ENCODE results near the gene NUP85.

GRCh38 chr17:75174996-75175395, 30.5 kb upstream of the NUP85 start:
- no peak for TF ChIP-seq CTCF (IDR thresholded peaks at IDR 0.05; ENCODE audit: insufficient read depth, low read length)
- TF ChIP-seq REST (IDR thresholded peaks at IDR 0.05; ENCODE audit: insufficient replicate concordance, low read depth): no peak
- TF ChIP-seq POLR2AphosphoS5 (IDR thresholded peaks at IDR 0.05; ENCODE audit: low read depth): no peak
- no peak for TF ChIP-seq GABPA (IDR thresholded peaks at IDR 0.05; ENCODE audit: low read depth)
